ENCODE data around the gene CUL4A. TPM values are rescaled to one million over a fixed set of nuclear protein-coding genes. Genes with fewer than 3 reads are reported as not detected.

CUL4A gene
- polyA plus RNA-seq, 4 donors = 59.7 to 87.2 (median 82.7) TPM

Other genes starting within 250 kb of the CUL4A start
- 10 to 100 TPM; 13.6 to 38.5 (median 31.1) TPM for gene MCF2L, start 240.4 kb upstream of the CUL4A start, polyA plus RNA-seq (ENCODE audit: insufficient read length in 4 of 4)
- gene F7, start 103.8 kb upstream of the CUL4A start, polyA plus RNA-seq (ENCODE audit: insufficient read length in 4 of 4) = 1 to 10 TPM; 1.3 to 3.2 (median 2.4) TPM
- gene F10, start 86.8 kb upstream of the CUL4A start, polyA plus RNA-seq (ENCODE audit: insufficient read length in 4 of 4) = 10 to 100 TPM; 17.5 to 33.4 (median 20.6) TPM
- gene PROZ, start 51.0 kb upstream of the CUL4A start, polyA plus RNA-seq (ENCODE audit: insufficient read length in 4 of 4) = 1 to 10 TPM in 2 of 4 donors, under 1 TPM in 2; 0.20 to 2.2 (median 1.1) TPM
- gene PCID2, start 944 bp upstream of the CUL4A start, polyA plus RNA-seq (ENCODE audit: insufficient read length in 4 of 4) = 10 to 100 TPM; 53.2 to 67.5 (median 58.6) TPM
- 100 to 1,000 TPM; 164 to 194 (median 177) TPM for gene LAMP1, start 87.6 kb downstream of the CUL4A start, polyA plus RNA-seq (ENCODE audit: insufficient read length in 4 of 4)
- 10 to 100 TPM in 3 of 4 donors, 1 to 10 TPM in 1; 3.9 to 26.7 (median 12.7) TPM for gene GRTP1, start 154.5 kb downstream of the CUL4A start, polyA plus RNA-seq (ENCODE audit: insufficient read length in 4 of 4)
- gene ADPRHL1, start 243.9 kb downstream of the CUL4A start, polyA plus RNA-seq (ENCODE audit: insufficient read length in 4 of 4) = 1 to 10 TPM; 3.3 to 6.4 (median 4.7) TPM

Measured in left renal pelvis (tissue), 4 donors.